ENCODE measurements around the gene RTEL1.
"Not testable (repeated sequence)": the region's sequence is repeated elsewhere in the genome, so short reads cannot be mapped to it uniquely, and the experiment has no call there.

The RTEL1 gene

GRCh38 chr20:63627751-63628245 is 30.3 kb upstream of the RTEL1 start:
- DNase-seq = no peak

DNA sequence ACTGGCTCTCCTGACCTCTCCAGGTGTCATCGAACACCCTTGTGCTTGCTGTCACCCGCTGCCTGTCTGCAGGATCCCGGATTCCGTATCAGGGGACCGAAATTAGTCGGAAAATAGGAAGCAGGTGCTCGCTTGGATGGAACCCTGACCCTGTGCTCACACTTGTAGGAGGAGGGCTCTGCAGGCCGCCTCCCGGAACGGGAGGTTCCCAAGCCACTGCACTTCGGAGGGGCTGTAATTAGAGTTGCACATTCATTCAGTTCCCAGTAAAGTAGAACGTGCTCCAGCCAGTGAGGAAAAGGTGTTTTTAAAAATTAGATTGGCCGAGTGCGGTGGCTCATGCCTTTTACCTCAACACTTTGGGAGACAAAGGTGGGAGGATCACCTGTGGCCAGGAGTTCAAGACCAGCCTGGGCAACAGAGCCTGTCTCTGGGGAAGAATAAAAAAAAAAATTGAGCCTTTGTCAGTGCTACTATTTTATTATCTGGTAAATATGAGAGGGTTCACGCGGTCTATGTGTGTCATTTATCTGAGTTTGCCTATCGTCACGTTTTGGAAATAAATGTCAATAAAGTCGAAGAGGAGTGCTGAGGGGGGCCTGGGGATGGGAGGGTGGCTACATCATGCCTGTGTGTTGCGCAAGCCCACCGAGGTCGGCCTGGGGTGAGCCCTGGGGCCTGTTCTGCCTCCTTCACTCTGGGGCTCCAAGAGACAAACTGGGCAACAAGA is 29.7 kb upstream of the RTEL1 start:
- peak; percentile 74 for DNase-seq

DNA sequence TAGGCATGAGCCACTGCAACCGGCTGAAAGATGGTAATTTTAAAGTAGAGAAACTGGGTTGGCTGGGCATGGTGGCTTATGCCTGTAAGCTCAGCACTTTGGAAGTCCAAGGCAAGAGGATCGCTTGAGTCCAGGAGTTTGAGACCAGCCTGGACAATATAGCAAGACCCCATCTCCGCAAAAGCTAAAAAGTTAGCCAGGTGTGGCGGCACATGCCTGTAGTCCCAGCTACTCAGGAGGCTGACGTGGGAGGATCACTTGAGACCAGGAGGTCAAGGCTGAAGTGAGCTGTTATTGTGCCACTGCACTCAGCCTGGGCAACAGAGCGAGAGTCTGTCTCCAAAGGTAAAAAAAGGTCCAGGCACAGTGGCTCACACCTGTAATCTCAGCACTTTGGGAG is 27.2 kb upstream of the RTEL1 start:
- DNase-seq = not testable (repeated sequence)

- DNase-seq = not testable (repeated sequence)
These were observed 26.7 kb upstream of the RTEL1 start for GRCh38 chr20:63631426-63631825.

- no peak for DNase-seq
These were observed 24.4 kb upstream of the RTEL1 start for GRCh38 chr20:63633732-63634131.

DNA sequence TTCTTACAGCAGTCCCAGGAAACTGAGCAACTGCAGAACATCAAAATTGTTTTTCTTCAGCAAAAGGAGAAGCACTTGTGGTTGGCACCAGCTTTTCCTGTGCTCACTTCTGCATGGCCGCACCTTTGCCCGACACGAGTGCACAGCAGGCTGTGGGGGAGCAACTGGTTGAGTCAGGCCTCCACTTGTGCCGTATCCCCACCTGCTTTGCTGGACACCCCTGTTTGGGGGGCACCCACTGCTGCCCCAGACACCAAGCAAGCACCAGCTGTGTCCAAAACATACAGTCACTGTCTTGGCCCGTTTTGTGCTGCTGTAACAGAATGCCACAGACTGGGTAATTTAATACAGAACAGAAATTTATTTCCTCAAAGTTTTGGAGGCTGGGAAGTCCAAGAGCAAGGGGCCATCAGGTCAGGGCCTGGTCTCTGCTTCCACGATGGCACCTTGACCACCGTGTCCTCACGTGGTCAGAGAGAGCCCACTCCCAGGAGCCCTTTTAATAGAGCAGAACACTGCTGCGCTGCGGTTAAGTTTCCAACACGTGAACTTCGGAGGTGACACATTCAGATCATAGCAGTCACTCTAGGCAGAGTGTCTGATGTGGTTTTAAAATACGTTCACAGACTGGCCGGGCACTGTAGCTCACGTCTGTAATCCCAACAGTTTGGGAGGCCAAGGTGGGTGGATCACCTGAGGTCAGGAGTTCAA is 22.5 kb upstream of the RTEL1 start:
- peak; percentile 22 for DNase-seq

DNA sequence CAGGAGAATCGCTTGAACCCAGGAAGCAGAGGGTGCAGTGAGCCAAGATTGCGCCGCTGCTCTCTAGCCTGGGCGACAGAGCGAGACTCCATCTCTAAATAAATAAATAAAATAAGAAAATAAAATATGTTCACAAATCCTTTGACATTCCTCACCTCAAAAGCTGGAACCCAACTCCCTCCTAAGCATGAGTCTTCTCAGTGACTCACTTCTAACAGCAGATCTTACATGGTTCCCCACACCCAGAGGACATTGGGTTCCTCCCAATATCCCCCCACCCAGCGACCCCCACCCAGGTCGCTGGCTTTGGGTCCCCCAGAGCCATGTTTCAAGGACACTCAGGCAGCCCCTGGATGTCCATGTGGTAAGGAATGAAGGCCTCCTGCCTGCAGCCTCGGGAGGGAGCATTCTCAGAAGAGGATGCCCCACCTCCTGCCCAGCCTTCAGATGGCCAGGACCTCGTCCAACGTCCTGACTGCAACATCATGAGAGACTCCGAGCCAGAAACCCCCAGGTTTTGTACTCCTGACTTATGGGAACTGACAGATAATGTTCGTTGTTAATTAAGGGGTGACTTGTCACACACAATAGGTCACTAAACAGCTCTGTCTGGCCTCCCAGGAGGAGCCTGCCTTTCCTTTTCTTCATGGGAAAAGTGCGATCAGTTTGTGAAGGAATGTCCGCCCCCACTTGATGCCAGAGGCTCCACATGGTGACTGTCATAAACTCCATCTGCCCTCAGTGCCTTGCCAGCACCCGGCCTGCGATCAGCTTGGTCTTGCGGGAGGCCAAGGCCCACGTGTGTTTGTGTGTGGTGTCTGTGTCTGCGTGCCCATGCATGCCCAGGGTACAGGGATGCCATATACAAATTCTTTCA is 21.1 kb upstream of the RTEL1 start:
- no peak for DNase-seq

DNA sequence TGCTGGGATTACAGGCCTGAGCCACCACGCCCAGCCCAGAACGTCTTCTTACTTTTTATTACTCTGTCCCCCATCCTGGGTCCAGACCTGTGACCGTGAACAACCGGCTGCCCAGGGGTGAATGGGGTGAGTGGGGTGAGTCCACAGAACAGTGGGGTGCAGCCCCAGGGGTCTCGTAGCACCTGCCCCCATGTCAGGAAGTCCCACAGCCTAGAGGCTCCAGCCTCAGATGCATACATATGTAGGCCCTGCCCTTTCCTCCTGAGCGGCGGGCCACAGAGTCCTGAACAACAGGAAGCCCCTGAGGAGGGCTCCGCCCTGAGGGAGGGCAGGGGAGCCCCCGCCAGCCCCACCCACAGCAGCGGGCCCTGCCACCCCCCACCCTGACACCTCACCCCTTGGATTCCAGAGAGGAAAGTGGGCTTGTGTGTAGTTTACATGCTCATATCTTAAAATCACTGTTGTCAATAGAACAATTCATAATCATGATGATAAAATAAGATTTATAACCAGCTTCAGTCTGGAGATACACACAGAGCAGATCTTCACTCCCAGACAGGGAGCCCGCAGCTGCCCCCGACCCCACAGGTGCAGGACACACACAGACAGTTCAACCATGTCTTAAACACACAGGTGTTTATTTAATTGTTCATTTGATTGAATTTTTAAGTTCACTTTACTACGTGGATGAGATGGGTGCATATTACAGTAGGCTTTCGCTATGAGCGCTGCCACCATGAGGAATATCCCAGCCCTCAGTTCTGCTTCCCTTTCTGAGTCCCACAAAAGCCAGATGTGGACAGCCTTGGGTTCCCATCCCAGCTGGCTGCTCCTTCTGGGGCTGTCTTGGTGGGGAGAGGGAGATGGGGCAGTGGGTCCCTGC is 18.8 kb upstream of the RTEL1 start:
- peak; percentile 16 for DNase-seq

DNA sequence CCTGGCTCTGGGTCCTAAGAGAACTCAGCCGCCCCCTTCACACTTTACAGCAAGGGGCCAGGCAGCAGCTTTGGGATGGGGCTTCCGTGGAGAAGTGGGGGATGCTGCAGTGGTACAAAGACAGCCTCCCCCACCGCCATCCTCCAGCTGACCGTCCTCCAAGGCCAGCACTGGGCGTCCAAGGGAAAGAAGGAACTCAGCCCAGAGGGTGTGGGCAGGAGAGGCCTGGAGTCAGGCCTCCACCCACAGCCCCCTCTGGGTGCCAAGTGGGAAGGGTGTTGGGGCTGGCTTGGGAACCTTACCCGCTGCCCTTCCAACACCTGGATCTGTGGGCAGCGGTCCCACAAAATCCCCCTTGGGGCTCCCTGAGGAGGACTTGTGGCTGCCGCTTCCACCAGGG is 18.0 kb upstream of the RTEL1 start:
- peak; percentile 37 for DNase-seq

GRCh38 chr20:63640686-63641085 is 17.4 kb upstream of the RTEL1 start:
- DNase-seq = not testable (repeated sequence)

GRCh38 chr20:63641146-63641791 is 16.8 kb upstream of the RTEL1 start:
- DNase-seq = peak; percentile 56

GRCh38 chr20:63641792-63642523 is 16.2 kb upstream of the RTEL1 start:
- peak; percentile 95 for DNase-seq

- DNase-seq = no peak
These were observed 15.4 kb upstream of the RTEL1 start for GRCh38 chr20:63642527-63643247.

- no peak for DNase-seq
These were observed 14.6 kb upstream of the RTEL1 start for GRCh38 chr20:63643499-63643898.

DNA sequence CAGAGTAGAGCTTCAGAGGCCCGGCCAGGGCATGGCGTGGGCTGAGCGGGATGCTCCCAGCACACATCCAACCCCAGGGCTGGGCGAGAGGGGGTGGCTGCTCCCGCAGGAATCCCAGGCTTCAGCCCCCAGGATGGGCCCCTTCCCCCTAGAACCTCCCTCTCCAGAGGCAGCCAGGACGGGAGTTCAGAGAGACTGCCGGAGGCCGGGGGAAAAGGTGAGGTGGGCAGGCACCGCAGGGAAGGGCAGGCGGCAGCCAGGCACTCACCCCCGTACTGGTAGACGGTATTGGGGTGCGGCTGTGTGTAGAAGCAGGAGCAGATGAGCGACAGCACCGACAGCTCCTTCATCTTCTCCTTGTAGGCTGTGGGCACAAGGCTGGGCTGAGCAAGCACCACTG is 14.2 kb upstream of the RTEL1 start:
- DNase-seq = no peak

- DNase-seq = no peak
These were observed 12.9 kb upstream of the RTEL1 start for GRCh38 chr20:63645218-63645617.

- no peak for DNase-seq
These were observed 9.9 kb upstream of the RTEL1 start for GRCh38 chr20:63648190-63648589.

DNA sequence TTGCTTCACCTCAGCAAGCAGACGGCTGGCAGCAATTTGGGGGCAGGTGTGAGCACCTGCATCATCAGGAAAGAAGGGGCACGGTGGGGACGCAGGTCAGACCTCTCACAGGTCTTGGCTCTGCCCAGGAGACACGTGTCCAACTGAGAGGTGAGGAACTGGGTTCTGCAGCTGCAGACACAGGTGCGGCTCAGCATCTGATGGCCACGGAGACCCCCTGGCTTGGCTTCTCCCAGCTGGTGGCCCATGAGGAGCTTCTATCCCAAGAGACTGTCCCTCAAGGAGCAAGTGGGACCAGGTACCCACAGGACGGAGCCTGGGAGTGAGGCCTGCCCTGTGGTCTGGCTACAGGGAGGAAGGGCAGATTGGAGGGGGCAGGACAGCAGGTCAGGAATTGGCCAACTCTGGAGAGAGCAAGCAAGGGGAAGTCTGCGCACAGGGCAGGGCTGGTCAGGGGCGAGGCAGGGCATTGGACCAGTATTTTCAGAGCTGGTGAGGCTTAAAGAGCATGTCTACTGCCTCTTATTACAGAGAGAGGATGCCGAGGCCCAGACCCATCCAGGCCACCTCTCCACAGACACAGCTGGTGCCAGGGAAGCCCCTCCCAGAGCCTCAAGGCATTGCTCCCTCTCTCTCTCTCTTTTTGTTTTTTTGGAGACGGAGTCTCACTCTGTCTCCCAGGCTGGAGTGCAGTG is 9.1 kb upstream of the RTEL1 start:
- DNase-seq = no peak

GRCh38 chr20:63650486-63650885 is 7.6 kb upstream of the RTEL1 start:
- not testable (repeated sequence) for DNase-seq

- DNase-seq = no peak
These were observed 6.2 kb upstream of the RTEL1 start for GRCh38 chr20:63651942-63652191.
